Activated CD4-positive, alpha-beta T cell treated with anti-CD3 and anti-CD28 coated beads for 4 hours (primary cell): Measurements from ENCODE around the gene SLC22A24.
"Not testable (repeated sequence)": the region's sequence is repeated elsewhere in the genome, so short reads cannot be mapped to it uniquely, and the experiment has no call there.

Experiments used
- DNase-seq, 2 donors: peaks; one replicate each; pipeline ENCODE4 v3.0.0-alpha.2; 2020

The SLC22A24 gene

DNA sequence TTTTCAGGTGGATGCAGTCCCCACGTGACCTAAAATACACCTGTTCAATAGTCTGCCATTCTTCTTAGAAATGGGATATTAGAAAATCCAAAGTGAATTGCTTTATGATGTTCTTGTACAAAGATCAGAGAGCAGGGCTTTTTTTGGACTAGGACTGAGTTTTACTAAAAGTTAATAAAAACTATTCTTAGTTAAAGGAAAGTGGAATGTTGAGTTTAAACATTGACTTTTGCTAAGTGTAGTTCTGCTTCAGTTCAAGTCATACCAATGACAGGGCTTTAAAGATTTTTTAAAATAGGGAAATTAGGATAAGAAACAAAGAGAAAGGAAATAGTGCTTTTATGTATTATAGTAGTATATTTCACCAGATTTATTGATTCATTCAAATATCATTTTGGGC is at the start of gene SLC22A24:
Gene SLC22A24, minus strand, starts transcription at position 101 of the 400 bp plus-strand sequence. CDS start 442 bp downstream, outside the sequence.
- DNase-seq = no peak

DNA sequence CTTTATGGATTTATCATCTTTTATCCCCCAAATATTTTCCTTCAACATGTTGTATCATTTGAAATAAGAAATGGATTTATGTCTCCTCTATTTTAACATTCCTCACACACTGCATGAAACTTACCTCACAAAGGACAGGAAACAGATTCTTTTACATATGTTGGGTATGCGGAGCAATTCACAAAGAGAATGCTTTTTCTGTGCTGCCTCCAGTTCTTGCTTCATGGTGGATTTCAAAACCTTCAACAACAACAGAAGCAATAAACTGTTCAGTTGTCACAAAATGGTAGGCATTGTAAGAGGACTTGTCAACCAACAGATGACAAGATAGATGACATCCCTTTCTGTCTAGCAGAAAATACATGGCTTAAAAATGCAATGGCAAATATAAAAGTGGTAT is 36.5 kb upstream of the SLC22A24 start:
- DNase-seq = no peak

DNA sequence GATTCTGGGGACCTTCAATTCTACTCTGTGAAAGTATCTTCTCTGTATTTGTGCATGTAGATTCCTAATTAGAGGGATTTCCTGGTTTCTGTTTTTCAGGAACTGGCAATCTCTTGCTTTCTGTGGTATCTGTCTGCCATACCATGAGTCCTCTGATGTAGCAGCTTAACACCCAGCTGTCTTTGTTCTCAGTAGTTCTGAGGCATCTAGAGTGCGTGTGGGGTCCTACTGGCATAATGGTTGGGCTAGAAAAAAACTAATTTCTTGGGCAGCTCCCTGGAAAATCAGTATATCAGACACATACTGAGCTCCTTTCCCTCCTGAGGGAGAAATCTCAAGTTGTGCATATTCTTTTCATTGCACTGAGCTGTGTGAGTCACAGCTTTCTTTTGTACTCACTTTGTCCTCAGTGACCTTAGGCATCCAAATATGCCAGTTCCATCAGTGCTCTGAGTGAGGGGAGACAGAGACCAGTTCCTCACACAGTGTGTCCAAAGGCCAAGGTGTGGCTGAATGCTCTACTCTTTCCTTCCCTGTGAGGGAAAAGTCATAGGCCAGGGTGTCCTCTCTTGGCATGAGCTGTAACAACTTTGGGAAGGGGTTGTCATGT is 35.5 kb upstream of the SLC22A24 start:
- no peak for DNase-seq

GRCh38 chr11:63177872-63178271 is 33.9 kb upstream of the SLC22A24 start:
- DNase-seq = no peak

- no peak for DNase-seq
These were observed 21.8 kb upstream of the SLC22A24 start for GRCh38 chr11:63165706-63166310.

DNA sequence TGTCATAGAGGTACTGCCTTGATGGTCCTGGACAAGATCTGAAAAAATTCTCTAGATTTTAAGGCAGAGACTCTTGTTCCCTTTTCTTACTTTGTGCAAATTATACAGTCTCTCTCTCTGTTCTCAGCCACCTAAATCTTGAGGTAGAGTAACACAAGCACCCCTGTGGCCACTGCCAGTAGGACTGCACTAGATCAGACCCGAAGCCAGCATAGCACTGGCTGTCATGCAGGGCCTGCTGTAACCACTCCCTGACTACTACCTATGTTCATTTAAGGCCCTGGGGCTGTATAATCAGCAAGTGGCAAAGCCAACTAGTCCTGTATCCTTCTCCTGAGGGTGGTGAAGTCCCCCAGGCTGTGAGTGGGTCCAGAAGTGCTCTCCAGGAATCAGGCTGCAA is 11.8 kb upstream of the SLC22A24 start:
- DNase-seq = no peak

DNA sequence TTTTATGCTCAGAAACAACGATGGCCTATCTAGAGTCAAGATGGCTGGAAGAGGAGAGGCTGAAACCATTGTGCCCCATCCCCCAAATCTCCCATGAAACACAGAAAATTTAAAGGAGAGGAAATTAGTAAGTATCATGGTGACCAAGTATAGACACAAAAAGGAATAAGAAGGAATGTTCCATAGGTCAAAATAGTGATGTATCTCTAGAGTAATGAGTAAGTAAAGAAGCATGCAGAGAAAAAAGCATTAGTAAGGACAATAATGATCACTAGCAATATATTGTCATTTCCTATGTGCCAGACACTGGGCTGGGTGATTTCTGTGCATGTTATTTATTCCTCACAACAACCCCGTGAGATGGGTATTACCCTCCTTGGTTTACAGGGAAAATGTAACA is 2.6 kb upstream of the SLC22A24 start:
- DNase-seq = no peak

DNA sequence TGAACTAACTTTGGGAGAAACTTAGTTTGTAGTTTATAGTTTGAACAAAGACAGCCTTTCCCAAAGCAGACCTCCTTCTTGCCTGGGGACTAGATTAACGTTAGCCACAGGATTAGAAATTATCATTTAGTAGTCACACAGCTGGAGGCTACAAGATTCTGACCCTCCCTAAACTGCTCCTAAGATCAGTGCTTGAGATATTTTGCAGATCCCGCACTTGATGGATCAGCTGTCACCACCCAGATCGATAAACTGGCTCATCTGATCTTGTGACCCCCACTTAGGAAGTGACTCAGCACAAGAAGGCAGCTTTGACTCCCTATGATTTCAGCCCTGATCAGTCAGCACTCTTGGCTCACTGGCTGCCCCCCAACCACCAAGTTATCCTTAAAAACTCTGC is 1.6 kb downstream of the SLC22A24 start:
- DNase-seq = no peak

DNA sequence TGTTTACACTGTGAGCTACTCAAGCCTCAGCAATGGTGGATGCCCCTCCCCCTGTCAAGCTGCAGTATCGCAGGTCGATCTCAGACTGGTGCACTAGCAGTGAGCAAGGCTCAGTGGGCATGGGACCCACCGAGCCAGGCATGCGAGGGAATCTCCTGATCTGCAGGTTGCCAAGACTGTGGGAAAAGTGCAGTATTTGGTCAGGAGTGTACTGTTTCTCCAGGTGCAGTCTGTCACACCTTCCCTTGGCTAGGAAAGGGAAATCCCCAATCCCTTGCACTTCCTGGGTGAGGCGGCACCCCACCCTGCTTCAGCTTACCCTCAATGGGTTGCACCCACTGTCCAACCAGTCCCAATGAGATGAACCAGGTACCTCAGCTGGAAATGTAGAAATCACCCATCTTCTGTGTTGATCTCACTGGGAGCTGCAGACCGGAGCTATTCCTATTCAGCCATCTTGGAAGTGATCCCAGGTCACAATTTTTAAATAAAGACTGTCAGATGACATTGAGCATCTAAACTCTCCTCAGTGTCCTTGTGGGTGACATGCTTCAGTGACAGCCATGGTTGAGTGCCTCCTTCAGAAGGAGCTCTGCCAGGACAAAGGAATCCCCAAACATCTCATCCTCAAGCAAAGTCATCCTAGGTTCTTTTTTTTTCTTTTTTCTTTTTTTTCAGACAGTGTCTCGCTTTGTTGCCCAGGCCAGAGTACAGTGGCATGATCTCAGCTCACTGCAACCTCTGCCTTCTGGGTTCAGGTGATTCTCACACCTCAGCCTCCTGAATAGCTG is 10.8 kb downstream of the SLC22A24 start:
- no peak for DNase-seq

DNA sequence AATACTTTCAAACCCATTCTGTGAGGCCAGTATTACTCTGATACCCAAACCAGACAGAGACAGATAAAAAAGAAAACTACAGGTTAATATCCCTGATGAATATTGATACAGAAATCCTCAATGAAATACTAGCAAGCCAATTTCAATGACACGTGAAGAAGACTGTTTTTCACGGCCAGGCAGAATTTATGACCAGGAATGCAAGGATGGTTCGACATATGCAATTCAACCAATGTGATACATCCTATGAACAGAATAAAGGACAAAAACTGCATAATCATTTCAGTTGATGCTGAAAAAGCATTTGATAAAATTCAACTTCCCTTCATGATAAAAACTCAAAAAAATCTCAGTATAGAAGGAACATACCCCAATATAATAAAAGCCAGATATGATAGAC is 44.5 kb downstream of the SLC22A24 start:
- no peak for DNase-seq

DNA sequence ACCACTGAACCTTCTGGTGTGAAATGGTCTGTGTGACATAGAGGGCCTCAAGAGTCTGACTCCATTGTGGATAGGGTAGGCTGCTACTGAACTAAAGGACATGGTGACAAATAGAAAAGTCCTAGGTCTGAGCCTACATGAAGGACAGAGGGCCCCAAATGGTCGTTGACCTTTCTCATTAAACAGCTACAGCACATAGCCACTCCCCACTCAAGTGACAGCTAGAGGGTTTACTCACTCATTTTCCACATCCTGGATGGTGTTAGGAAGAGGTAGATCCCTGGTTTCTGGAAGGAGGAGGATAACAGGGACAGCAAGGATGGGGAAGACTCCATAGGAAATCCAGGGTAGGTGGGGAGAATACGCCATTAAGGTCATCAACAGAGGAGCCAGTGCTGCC is 63.3 kb downstream of the SLC22A24 start:
- no peak for DNase-seq

GRCh38 chr11:63046203-63046602 is 97.8 kb downstream of the SLC22A24 start:
- not testable (repeated sequence) for DNase-seq

- no peak for DNase-seq
These were observed 101.4 kb downstream of the SLC22A24 start for GRCh38 chr11:63042596-63042995.

DNA sequence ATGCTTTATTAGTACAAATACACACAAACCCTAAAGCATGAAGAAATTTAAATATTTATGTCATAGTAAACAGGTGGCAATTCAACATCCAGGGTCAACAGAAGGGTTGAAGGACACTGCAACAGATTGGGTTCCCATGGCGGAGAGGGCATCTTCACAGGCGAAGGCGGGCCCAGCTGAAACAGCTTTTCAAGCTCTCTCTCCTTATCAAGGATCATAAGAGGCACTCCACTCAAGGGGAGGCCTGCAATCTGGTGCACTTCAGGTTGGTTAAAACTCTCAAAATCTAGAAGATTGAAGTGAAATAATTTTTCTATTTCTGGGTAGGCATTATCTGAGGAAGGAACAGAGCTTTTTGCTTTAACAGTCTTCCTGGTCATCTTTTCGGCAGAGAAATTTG is 111.6 kb downstream of the SLC22A24 start:
- no peak for DNase-seq
